Measurements from ENCODE around the gene ATP2B2.

DNA sequence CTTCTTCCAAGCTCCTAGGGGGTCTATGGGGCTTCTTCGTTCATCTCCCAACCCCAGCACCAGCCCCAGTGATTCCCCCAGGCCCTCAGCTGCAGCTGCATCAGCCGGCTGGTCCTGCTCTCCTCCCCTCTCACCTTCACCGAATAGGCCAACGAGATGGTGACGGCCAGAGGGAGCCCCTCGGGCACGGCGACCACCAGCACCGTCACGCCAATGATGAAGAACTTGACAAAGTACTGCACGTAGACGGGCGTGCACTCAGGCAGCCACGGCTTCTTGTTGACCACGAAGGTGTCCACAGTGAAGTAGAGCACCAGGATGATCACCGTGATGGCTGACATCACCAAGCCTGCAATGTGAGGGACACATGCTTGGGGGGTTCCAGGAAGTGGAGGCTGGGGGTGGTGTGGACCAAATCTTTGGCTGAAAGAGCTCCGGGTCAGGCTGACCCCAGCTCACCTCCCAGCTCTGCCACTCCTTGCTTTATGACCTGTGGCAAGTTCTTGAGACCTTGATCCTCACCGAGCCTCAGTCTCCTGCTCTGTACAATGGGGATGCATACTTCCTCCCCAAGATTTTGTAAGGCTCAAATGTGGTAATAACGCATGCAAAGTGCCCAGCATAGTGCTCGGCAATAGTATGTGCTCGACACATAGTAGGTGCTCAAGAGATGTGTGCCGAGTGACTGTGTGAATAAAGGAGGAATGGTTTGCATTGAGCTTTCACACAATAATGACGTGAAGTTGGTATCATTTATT lies 129.9 kb downstream of the ATP2B2 start:
- TF ChIP-seq, protein P1, sequence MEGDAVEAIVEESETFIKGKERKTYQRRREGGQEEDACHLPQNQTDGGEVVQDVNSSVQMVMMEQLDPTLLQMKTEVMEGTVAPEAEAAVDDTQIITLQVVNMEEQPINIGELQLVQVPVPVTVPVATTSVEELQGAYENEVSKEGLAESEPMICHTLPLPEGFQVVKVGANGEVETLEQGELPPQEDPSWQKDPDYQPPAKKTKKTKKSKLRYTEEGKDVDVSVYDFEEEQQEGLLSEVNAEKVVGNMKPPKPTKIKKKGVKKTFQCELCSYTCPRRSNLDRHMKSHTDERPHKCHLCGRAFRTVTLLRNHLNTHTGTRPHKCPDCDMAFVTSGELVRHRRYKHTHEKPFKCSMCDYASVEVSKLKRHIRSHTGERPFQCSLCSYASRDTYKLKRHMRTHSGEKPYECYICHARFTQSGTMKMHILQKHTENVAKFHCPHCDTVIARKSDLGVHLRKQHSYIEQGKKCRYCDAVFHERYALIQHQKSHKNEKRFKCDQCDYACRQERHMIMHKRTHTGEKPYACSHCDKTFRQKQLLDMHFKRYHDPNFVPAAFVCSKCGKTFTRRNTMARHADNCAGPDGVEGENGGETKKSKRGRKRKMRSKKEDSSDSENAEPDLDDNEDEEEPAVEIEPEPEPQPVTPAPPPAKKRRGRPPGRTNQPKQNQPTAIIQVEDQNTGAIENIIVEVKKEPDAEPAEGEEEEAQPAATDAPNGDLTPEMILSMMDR (IDR thresholded peaks at IDR 0.05; ENCODE audit: control extremely low read depth in 1 of 3, insufficient read depth in 1 of 3, low read depth in 1 of 3, low read length in 3 of 3) = no peak
- TF ChIP-seq, protein P2, sequence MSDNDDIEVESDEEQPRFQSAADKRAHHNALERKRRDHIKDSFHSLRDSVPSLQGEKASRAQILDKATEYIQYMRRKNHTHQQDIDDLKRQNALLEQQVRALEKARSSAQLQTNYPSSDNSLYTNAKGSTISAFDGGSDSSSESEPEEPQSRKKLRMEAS (IDR thresholded peaks at IDR 0.05) = no peak
- TF ChIP-seq BACH1 (IDR thresholded peaks at IDR 0.05; ENCODE audit: low read length) (no peak), POLR2A (IDR thresholded peaks at IDR 0.05; ENCODE audit: control extremely low read depth in 1 of 2, low read depth in 2 of 2, low read length in 2 of 2) (no peak), RXRA (IDR thresholded peaks at IDR 0.05; ENCODE audit: insufficient read depth, low read depth, low read length) (no peak), EP300 (IDR thresholded peaks at IDR 0.05; ENCODE audit: borderline replicate concordance in 1 of 2, low read depth in 2 of 2, low read length in 2 of 2) (no peak), EGR1 (IDR thresholded peaks at IDR 0.05; ENCODE audit: borderline replicate concordance, low read depth, low read length) (no peak), BCL11A (IDR thresholded peaks at IDR 0.05; ENCODE audit: low read depth in 2 of 2, low read length in 2 of 2) (no peak), CHD2 (IDR thresholded peaks at IDR 0.05; ENCODE audit: low read length) (no peak), RAD21 (IDR thresholded peaks at IDR 0.05 in 1 of 2, conservative IDR thresholded peaks at IDR 0.05 in 1 of 2; ENCODE audit: low read depth in 2 of 2, low read length in 2 of 2) (no peak), SP1 (IDR thresholded peaks at IDR 0.05; ENCODE audit: low read depth, low read length) (no peak), JUND (IDR thresholded peaks at IDR 0.05; ENCODE audit: low read length) (no peak), SIN3A (conservative IDR thresholded peaks at IDR 0.05 in 1 of 2, IDR thresholded peaks at IDR 0.05 in 1 of 2; ENCODE audit: low read depth in 1 of 2, low read length in 2 of 2) (no peak), POLR2AphosphoS5 (IDR thresholded peaks at IDR 0.05; ENCODE audit: low read depth, low read length) (no peak)

All from H1 (cell line).